Stimulated activated CD4-positive, alpha-beta T cell treated with anti-CD3 and anti-CD28 coated beads, Interleukin-15, amount 100 ng/mL, for 24 hours (primary cell): ENCODE measurements around the gene PTPN6.

Source experiments
- DNase-seq: peaks from one replicate; pipeline ENCODE4 v3.0.0-alpha.2; 2020

The PTPN6 gene

GRCh38 chr12:6923003-6923732 lies 28.0 kb upstream of the PTPN6 start:
- DNase-seq, result no peak

GRCh38 chr12:6923851-6924250 lies 27.3 kb upstream of the PTPN6 start:
- DNase-seq, result no peak

GRCh38 chr12:6925239-6925539 lies 26.0 kb upstream of the PTPN6 start:
- no peak for DNase-seq

- no peak for DNase-seq
Observed at GRCh38 chr12:6925540-6926279, 25.4 kb upstream of the PTPN6 start.

GRCh38 chr12:6927379-6928021 lies 23.7 kb upstream of the PTPN6 start, which contains the start of gene ATN1:
ATN1 (plus strand) TSS chr12:6927959; CDS start chr12:6934002, 6,043 bp downstream.
- DNase-seq, result peak; percentile 64

GRCh38 chr12:6928022-6928702 lies 23.0 kb upstream of the PTPN6 start:
- no peak for DNase-seq

GRCh38 chr12:6928703-6929407 lies 22.3 kb upstream of the PTPN6 start:
- DNase-seq, result no peak

- no peak for DNase-seq
Observed at GRCh38 chr12:6929466-6930452, 21.4 kb upstream of the PTPN6 start.

- no peak for DNase-seq
Observed at GRCh38 chr12:6932766-6933165, 18.4 kb upstream of the PTPN6 start.

- peak; percentile 1 for DNase-seq
Observed at GRCh38 chr12:6934110-6934509, 17.0 kb upstream of the PTPN6 start.

- peak; percentile 10 for DNase-seq
Observed at GRCh38 chr12:6935371-6936193, 15.6 kb upstream of the PTPN6 start.

GRCh38 chr12:6936194-6936635 lies 14.9 kb upstream of the PTPN6 start:
- DNase-seq, result no peak

GRCh38 chr12:6936636-6937480 lies 14.3 kb upstream of the PTPN6 start:
- peak; percentile 80 for DNase-seq

GRCh38 chr12:6937481-6938352 lies 13.4 kb upstream of the PTPN6 start:
- DNase-seq, result peak; percentile 94

- peak; percentile 16 for DNase-seq
Observed at GRCh38 chr12:6938353-6939190, 12.6 kb upstream of the PTPN6 start.

GRCh38 chr12:6939191-6939540 lies 12.0 kb upstream of the PTPN6 start:
- no peak for DNase-seq

- DNase-seq, result peak; percentile 1
Observed at GRCh38 chr12:6941267-6941666, 9.9 kb upstream of the PTPN6 start.

GRCh38 chr12:6941782-6942181 lies 9.4 kb upstream of the PTPN6 start:
- peak; percentile 2 for DNase-seq
